Muscle of arm (tissue), 12 donors: ENCODE data around the gene SLAMF9. TPM values are rescaled to one million over a fixed set of nuclear protein-coding genes. Genes with fewer than 3 reads are reported as not detected.
A peak's percentile ranks its signal among the peaks of the same experiment; 100 is the strongest.

Source experiments
- DNase-seq: peaks from one replicate; pipeline ENCODE4 v3.0.0-alpha.2; 2013
- polyA plus RNA-seq, 12 donors: library from polyadenylated mRNA; unstranded; fragments of 120-200 nt; gene quantifications; one replicate each; pipeline ENCODE4 v1.2.1, GENCODE V29; 2013; ENCODE audit not compliant: insufficient read length in 12 of 12

Gene SLAMF9
- polyA plus RNA-seq, 12 donors, result not detected

GRCh38 chr1:159934136-159935039 lies 19.6 kb downstream of the SLAMF9 start:
- no peak for DNase-seq

GRCh38 chr1:159933347-159933746 lies 20.7 kb downstream of the SLAMF9 start:
- no peak for DNase-seq

- DNase-seq, result no peak
These were observed 21.4 kb downstream of the SLAMF9 start for GRCh38 chr1:159932296-159933285.

- no peak for DNase-seq
These were observed 22.3 kb downstream of the SLAMF9 start for GRCh38 chr1:159931795-159932173.

DNA sequence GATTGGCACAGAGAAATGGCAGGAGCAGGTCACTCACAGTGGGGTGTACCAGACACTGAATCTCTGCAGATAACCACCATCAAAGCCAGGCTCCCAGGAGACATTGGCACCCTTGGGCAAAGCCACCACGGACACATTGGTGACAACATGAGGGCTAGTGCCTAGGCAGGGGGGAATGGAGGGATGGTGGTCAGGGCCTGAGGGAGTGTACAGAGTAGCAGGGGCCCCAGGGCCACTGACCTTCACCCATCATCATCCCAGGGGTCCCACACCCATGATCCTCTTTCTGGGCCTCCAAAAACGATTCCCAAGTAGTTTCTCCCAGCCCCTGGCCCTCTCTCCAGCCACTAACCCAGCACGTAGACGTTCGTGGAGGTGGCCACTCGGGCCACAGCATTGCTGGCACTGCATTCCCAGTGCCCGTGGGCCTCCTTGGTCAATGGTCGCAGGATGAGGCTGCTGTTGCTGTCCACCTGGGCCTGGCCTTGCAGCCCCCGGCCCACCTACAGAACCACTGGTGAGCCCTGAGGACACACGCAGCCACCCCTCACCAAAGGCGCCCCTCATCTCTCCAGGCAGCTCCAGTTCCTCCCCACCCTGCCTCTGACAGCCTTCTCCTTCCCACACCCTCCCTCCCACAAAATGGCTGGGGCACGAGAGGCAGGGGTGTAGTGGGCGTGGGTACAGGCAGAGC lies 22.8 kb downstream of the SLAMF9 start:
- DNase-seq, result no peak

GRCh38 chr1:159930634-159931033 lies 23.4 kb downstream of the SLAMF9 start:
- DNase-seq, result no peak

- no peak for DNase-seq
These were observed 23.8 kb downstream of the SLAMF9 start for GRCh38 chr1:159930216-159930615.

GRCh38 chr1:159929155-159930051 lies 24.6 kb downstream of the SLAMF9 start:
- no peak for DNase-seq

DNA sequence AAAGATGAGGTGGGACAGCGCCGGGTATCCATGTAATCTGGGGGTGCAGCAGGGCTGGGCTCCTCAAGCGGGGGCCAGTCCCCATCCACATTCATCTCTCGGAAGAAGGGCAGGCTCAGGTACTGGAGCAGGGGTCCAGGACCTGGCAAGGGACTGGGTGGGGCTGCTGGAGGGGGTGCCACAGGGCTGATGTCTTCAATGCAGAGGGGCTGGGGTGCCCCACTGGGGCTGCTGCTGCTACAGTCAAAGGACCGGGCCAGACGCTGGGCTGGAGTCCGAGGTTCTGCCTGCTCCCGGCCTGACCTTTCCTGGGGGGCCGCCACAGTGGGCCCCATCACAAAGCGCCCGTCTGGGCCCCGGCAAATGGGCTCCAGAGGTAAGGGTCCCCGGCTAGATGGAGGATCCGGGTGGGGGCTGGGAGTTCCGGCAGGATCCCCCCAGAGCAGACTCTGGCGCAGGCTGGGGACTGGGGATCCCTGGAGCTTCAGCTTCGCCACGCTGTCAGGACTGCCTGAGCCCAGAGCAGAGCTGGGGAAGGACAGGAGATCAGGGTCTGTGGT lies 25.5 kb downstream of the SLAMF9 start:
- no peak for DNase-seq

- no peak for DNase-seq
These were observed 26.1 kb downstream of the SLAMF9 start for GRCh38 chr1:159927849-159928431.

GRCh38 chr1:159927211-159927848 lies 26.7 kb downstream of the SLAMF9 start:
- no peak for DNase-seq

GRCh38 chr1:159925719-159926078 lies 28.3 kb downstream of the SLAMF9 start:
- DNase-seq, result no peak

- DNase-seq, result peak; percentile 92
These were observed 29.0 kb downstream of the SLAMF9 start, which contains the start of gene TAGLN2 for GRCh38 chr1:159924791-159925718. Gene TAGLN2 (minus strand): TSS chr1:159925507. CDS start chr1:159920509, 4,998 bp downstream.

DNA sequence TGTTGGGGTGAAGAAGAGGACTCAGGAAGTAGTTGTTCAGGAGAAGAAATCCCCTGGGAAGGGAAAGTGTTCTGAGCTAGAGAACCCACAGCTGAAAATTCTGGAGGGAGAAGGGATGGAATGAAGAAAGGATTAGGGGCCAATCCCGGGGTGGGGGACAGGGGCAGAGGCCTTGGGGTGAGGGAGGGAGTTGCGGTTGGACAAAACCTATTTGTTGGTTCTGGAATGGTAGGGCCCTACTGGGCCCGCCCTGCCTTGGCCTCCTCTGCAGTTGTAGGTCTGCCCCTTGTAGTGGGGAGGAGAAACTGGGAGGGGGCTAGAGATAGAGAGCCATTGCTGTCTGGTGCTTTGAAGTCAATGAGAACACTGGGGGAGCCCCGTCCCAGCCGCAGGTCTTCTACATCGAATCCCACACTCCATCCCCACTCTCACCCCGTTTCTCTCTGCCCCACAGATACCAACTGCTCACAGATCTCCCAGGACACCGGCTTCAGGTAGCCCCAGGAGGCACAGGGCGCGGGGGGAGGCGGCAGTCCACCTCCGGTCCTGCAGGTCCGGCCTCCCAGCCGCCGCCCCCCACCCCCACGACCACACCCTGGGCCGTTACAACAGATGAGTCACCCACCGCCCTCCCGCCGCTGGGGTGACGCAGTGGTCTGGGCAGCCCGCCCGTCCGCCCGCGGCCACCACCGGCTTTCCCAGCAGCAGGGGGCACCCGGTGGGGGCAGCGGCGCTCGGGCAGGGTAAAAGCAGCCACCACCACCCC lies 29.8 kb downstream of the SLAMF9 start:
- DNase-seq, result peak; percentile 75

GRCh38 chr1:159923203-159924024 lies 30.6 kb downstream of the SLAMF9 start:
- DNase-seq, result peak; percentile 88

DNA sequence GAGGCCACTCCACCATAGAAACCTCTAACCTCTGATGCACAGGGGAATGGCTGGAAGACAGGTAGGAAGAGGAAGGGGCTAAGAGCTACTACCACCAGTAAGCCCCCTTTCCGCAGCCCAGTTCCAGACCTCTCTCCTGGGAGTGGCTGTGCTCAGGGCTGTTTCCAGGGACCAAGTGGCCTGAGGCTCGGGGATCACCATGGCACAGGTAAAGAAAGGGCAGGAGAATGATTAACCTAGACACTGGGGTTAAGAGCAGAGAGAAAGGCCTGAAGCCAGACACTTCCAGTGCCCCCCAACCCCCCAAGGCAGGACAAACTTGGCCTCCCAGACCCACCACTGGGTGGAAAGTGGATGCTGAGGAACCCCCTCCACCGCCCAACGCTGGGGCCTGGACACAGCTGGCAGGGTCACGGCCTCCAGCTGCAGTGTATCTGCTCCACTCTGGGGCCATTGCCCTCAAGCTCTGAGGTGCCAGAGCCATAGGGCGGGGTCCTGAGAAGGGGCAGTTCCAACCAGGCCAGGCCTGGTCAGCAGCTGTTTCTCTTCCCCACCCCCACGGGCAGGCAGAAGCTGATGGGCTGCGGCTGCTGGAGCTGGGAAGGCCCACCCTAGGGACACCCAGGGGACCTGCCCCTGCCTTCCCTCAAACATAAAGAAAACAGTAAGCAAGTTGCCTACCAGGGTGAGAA lies 31.4 kb downstream of the SLAMF9 start:
- DNase-seq, result peak; percentile 65
